HUES64 (cell line): Measurements from ENCODE around the gene PLEKHA5.
"Not testable (repeated sequence)": the region's sequence is repeated elsewhere in the genome, so short reads cannot be mapped to it uniquely, and the experiment has no call there.

Source experiments
- H3K27ac ChIP-seq: 2 replicates; pipeline ENCODE4 v1.7.0; 2013; ENCODE audit warnings: low read depth, low read length, inconsistent platforms
- H3K27me3 ChIP-seq: 2 replicates; pipeline ENCODE4 v1.6.1; 2013; ENCODE audit warnings: mild to moderate bottlenecking, low read length; ENCODE audit not compliant: insufficient read depth
- H3K36me3 ChIP-seq: 2 replicates; pipeline ENCODE4 v1.6.1; 2013; ENCODE audit warnings: mild to moderate bottlenecking, low read length; ENCODE audit not compliant: insufficient read depth
- H3K4me1 ChIP-seq: 2 replicates; pipeline ENCODE4 v1.6.1; 2013; ENCODE audit warnings: mild to moderate bottlenecking, low read length, moderate library complexity; ENCODE audit not compliant: insufficient read depth
- H3K4me3 ChIP-seq: 2 replicates; pipeline ENCODE4 v1.5.1; 2013; ENCODE audit warnings: mild to moderate bottlenecking, low read length, moderate library complexity
- H3K9ac ChIP-seq: 2 replicates; pipeline ENCODE4 v1.6.1; 2013; ENCODE audit warnings: mild to moderate bottlenecking, low read depth, low read length
- H3K9me3 ChIP-seq: 2 replicates; pipeline ENCODE4 v1.6.1; 2013; ENCODE audit warnings: low read depth, low read length; ENCODE audit not compliant: insufficient read depth
- WGBS: fragments of 150-250, 120-280 bp; methylation state at CpG from one replicate; pipeline ENCODE4 v1.1.7; 2013; ENCODE audit warnings: missing lambda C conversion rate; 5-methylcytosine and 5-hydroxymethylcytosine counted together

The PLEKHA5 gene

DNA sequence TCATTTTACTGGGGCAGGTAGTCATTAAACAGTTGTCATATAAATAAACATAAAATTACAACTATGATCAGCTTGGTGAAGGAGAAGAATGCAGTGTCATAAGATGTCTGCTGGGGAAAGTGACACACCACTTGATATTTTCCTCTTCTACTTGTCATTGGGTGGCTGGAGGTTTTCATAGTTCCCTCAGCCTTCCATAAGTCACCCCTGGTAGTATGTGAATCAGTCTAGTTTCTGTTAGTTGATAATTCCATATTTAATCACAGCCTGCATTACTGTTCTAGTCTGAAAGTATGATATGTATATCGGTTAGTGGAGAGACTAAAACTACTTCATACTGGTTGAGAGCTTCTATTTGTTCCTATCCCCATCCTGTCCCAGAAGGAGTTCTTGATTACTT, 38.2 kb downstream of the PLEKHA5 start:
- H3K4me3 ChIP-seq, result no peak overlapping the region
- no peaks in the 10 kb centered on the region for H3K27me3 ChIP-seq
- H3K4me1 ChIP-seq, result peaks cover 48% of the 10 kb centered on the region
- no peaks in the 10 kb centered on the region for H3K9me3 ChIP-seq
- no peak overlapping the region for H3K9ac ChIP-seq
- H3K36me3 ChIP-seq, result peaks cover 8% of the 10 kb centered on the region; the same call in 1 of the 2 replicates
- no peak overlapping the region for H3K27ac ChIP-seq
- WGBS, result no CpG with 5 or more reads among the region's 1 CpG

DNA sequence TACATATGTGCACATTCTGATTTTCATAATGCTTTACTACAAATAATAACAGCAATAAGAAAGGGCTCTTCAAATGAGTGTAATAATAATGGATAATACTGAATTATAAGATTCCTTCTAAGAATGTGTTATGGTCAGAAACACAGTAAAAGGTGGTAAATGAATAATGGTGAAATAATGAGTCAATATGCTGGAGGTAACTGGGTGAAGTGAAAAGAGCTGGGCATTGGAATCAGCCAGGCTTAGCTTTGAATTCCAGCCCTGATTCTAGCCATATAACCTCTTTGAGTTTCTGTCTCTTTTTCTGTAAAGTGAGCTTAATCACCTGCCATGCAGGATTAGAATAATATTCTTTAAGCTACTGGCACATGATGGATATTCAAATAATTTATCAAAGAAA, 39.1 kb downstream of the PLEKHA5 start:
- H3K9ac ChIP-seq, result no peak overlapping the region
- H3K36me3 ChIP-seq, result peaks cover 8% of the 10 kb centered on the region; the same call in 1 of the 2 replicates
- H3K9me3 ChIP-seq, result no peaks in the 10 kb centered on the region
- no peak overlapping the region for H3K4me3 ChIP-seq
- no peaks in the 10 kb centered on the region for H3K27me3 ChIP-seq
- H3K27ac ChIP-seq, result no peak overlapping the region
- peaks cover 48% of the 10 kb centered on the region for H3K4me1 ChIP-seq

DNA sequence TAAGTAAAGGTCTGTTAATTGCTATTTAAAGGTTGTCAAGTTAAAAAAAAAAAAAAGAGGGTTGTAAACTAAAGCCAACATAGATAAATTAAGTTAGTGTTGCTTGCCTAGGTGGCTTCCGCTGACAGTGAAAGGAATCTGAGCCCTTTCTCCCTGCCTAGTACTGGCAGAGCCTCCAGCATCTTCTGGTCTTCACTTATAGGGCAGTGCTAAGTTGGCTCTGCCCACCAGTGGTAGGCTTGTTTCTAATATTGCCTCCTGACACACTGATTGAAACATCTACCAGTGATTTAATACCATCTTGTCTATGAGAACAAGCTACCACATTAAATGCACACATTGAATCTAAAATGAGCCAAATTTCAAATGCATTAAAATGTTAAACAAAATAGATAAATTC, 39.7 kb downstream of the PLEKHA5 start:
- Histone ChIP-seq H3K27me3 (no peaks in the 10 kb centered on the region), H3K4me1 (peaks cover 54% of the 10 kb centered on the region), H3K9ac (no peak overlapping the region), H3K36me3 (peaks cover 9% of the 10 kb centered on the region), H3K4me3 (no peak overlapping the region), H3K9me3 (no peaks in the 10 kb centered on the region), H3K27ac (no peak overlapping the region)
- WGBS, result 81% methylated on average over 1 of the region's 1 CpG

DNA sequence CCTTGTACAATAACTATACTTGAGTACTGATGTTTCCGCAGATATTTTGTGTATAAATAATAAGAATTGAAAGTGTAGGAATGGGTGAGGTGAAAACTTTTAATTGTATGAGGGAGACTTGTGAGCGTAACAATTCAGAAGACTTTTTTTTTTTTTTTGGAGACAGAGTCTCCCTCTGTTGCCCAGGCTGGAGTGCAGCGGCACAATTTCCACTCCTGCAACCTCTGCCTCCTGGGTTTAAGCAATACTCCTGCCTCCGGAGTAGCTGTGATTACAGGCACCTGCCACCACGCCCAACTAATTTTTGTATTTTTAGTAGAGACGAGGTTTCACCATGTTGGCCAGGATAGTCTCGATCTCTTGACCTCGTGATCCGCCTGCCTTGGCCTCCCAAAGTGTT, 40.8 kb downstream of the PLEKHA5 start:
- H3K9me3 ChIP-seq, H3K27me3 ChIP-seq, H3K27ac ChIP-seq, H3K9ac ChIP-seq, H3K4me3 ChIP-seq: not testable (repeated sequence)
- 93% methylated on average over 9 of the region's 9 CpGs for WGBS
- Histone ChIP-seq H3K4me1 (peaks cover 52% of the 10 kb centered on the region), H3K36me3 (peaks cover 17% of the 10 kb centered on the region)

DNA sequence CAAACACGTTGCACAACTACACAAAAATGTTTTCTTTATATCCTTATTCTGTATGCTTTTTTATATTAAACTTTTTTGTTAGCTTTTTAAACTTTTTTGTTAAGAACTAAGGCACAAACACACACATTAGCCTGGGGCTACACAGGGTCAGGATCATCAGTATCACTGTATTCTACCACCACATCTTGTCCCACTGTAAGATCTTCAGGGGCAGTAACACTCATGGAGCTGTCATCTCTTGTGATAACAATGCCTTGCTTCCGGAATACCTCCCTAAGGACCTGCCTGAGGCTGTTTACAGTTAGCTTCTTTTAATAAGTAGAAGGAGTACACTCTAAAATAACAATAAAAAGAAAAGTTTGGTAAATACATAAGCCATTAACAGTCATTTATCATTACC, 42.2 kb downstream of the PLEKHA5 start:
- H3K4me1 ChIP-seq, result peaks cover 38% of the 10 kb centered on the region
- H3K27ac ChIP-seq, result no peak overlapping the region
- 94% methylated on average over 2 of the region's 2 CpGs for WGBS
- H3K4me3 ChIP-seq, result no peak overlapping the region
- no peaks in the 10 kb centered on the region for H3K27me3 ChIP-seq
- H3K36me3 ChIP-seq, result peaks cover 26% of the 10 kb centered on the region
- no peak overlapping the region for H3K9ac ChIP-seq
- H3K9me3 ChIP-seq, result no peaks in the 10 kb centered on the region

DNA sequence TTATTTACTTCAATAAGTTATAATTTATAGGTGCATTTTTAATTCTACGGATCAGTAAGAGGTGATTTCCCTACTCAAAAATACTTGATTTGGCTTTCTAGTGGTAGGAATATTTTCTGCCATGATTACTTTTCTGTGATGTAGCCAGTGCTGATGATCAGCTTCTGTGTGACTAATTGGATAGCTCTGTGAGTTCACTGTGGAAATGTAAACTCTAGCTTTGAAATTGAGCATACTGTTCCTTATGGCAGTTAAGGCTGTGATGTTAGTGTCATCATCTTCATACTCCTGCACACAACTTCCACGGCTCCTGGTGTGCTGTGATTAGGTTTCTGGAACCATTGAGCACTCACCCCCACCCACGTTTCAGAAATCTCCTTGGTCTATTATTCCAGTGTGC, 48.2 kb downstream of the PLEKHA5 start:
- WGBS, result 97% methylated on average over 3 of the region's 3 CpGs
- peaks cover 26% of the 10 kb centered on the region for H3K4me1 ChIP-seq
- no peak overlapping the region for H3K4me3 ChIP-seq
- H3K27ac ChIP-seq, result no peak overlapping the region
- H3K9me3 ChIP-seq, result no peaks in the 10 kb centered on the region
- H3K27me3 ChIP-seq, result no peaks in the 10 kb centered on the region
- H3K36me3 ChIP-seq, result peaks cover 27% of the 10 kb centered on the region
- H3K9ac ChIP-seq, result no peak overlapping the region

DNA sequence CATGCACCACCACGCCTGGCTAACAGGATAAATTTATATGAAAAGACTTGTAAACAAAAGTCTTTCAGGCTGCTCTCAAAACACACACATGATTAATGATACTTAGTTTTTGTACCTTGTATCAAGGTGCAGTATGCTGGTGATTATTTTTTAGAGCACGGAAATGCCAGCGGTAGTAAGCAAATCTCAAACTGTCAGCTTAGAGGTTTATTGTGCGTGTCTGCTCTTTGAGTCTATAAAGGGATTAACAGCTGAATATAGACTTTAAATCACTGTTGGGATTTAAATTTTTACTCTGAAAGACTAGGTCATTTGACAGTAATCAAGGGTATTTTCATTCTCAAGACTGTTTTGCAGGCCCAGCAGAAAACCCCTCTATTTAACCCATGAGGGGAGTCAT, 50.5 kb downstream of the PLEKHA5 start:
- H3K36me3 ChIP-seq, result peaks cover 19% of the 10 kb centered on the region
- H3K27me3 ChIP-seq, result no peaks in the 10 kb centered on the region
- H3K4me3 ChIP-seq, result no peak overlapping the region
- no peak overlapping the region; the same call in 1 of the 2 replicates for H3K27ac ChIP-seq
- H3K9me3 ChIP-seq, result no peaks in the 10 kb centered on the region
- peaks cover 28% of the 10 kb centered on the region for H3K4me1 ChIP-seq
- H3K9ac ChIP-seq, result no peak overlapping the region
- 91% methylated on average over 4 of the region's 4 CpGs for WGBS

DNA sequence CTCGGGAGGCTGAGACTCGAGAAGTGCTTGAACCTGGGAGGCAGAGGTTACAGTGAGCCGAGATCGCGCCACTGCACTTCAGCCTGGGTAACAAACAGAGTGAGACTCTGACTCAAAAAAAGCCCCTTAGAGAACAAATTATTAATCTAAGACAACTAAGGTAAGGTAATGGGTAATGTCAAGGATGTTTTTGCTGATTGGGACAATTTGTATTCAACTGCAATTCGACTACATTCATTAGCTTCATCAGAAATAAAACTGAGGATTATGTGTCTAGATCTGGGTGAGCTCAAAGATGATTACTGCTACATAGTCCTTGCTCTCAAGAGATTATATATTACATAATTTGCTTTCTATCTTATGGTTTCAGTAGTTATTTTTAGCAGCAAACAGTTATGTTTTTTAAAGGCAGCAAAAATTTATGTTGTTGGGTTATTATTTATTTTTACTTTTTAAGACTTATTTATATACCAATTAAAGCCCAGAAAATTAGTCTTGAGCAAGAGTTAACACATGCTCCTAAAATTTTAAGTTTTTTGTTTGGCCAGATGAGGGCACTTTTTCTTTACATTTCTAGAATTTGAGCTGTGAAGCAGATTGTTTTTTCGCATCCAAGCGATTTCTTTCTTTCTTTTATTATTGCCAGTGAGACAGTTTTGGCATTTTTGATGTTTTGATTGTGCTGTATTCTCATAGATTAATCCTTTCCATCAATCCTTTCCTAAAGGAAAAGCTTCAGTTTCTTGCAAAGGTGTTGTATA, 52.3 kb downstream of the PLEKHA5 start:
- Histone ChIP-seq H3K9me3 (no peaks in the 10 kb centered on the region), H3K9ac (no peak overlapping the region), H3K36me3 (peaks cover 9% of the 10 kb centered on the region), H3K27me3 (no peaks in the 10 kb centered on the region), H3K4me3 (no peak overlapping the region), H3K27ac (0 out of 2 replicates have a peak overlapping the region, but pooled peaks have one; percentile 25), H3K4me1 (peaks cover 47% of the 10 kb centered on the region)
- WGBS, result 90% methylated on average over 7 of the region's 8 CpGs

DNA sequence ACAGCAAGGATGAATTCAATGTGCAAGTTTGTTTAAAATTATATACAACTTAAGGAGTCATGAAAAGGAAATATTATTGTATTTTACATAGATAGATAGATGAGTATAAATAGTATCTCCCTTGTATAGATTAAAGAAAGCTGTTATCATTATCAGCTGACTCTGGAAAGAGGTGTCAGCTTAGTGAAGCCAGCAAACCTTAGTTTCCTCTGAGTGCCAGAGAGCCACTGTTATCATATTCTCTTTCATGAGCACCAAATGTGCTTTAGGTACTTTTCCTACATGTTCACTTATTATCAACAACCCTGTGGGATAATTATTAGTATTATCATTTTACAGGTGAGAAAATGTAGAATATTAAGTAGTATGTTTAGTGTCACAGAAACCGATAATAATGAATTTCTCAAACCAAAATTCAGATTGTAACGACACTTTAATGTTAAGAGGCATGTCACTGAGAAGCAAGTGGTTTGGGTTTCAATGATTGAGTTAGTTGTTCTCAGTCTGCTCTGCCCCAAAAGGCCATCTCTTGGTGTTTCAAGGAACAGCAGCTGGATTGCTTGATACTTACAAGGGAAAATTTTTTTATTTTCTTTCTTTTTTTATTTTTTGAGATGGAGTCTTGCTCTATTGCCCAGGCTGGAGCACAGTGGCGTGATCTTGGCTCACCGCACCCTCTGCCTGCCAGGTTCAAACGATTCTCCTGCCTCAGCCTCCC, 53.7 kb downstream of the PLEKHA5 start:
- Histone ChIP-seq H3K27ac (no peak overlapping the region), H3K9me3 (no peaks in the 10 kb centered on the region), H3K4me3 (no peak overlapping the region), H3K9ac (no peak overlapping the region), H3K27me3 (no peaks in the 10 kb centered on the region), H3K36me3 (peaks cover 6% of the 10 kb centered on the region), H3K4me1 (peaks cover 57% of the 10 kb centered on the region)
- 96% methylated on average over 5 of the region's 5 CpGs for WGBS

DNA sequence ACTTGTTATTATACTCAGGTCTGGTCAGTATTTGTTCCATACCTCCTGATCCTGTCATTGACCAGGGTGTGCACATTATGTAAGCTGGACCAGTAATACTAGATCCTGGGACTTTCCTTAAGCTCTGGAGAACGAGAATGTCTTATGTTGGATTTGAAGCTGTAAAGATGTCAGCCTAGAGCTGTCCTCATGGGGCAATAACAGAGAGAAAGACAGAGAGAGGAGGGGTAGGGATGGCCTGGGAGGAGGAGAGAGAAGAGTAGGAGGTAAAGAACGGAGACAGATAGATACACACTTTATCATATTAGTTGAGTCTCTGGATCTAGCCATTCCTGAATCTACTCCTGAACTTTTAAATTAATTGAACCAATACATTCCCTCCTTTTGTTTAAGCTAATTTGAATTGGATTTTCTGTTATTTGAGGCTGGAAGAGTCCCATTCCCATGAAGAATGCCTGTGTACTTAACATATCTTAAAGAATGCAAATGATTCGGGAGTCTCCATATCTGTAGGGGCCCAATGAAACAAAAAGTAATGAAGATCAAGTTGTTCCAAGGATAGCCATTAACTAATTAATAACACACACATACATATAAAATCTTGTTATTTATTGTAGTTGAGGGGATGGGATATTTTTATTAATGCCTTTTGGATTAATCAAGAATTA, 55.9 kb downstream of the PLEKHA5 start:
- Histone ChIP-seq H3K9me3 (no peaks in the 10 kb centered on the region), H3K27ac (peak overlapping the region; percentile 93), H3K4me3 (no peak overlapping the region), H3K9ac (no peak overlapping the region; the same call in 1 of the 2 replicates), H3K4me1 (peaks cover 73% of the 10 kb centered on the region), H3K27me3 (no peaks in the 10 kb centered on the region), H3K36me3 (0 out of 2 replicates have a peak, but pooled peaks cover 3% of the 10 kb centered on the region)
- 50% methylated on average over 1 of the region's 3 CpGs for WGBS
